SK-N-MC (cell line): ENCODE data around the gene DHRS1.

ENCODE experiments used
- FOXP2 ChIP-seq: optimal IDR thresholded peaks from 2 replicates; pipeline ENCODE3; 2011; ENCODE audit warnings: mild to moderate bottlenecking, moderate library complexity; ENCODE audit not compliant: insufficient read depth; ENCODE audit errors: extremely low read length, control extremely low read depth
- POLR2AphosphoS5 ChIP-seq: IDR thresholded peaks from 2 replicates; pipeline ENCODE4 v1.6.1; 2012; ENCODE audit warnings: mild to moderate bottlenecking, low read depth, low read length, borderline replicate concordance

- TF ChIP-seq POLR2AphosphoS5 (no peak), FOXP2 (no peak)
Observed at GRCh38 chr14:24331731-24332267, 32.2 kb upstream of the DHRS1 start.
